GM19193 (cell line): ENCODE measurements around the gene BTK.

ENCODE experiments used
- POLR2A ChIP-seq: IDR thresholded peaks from 4 replicates; pipeline ENCODE4 v1.6.1; 2011; ENCODE audit not compliant: insufficient read depth, insufficient read length; ENCODE audit errors: extremely low read depth

The BTK gene

GRCh38 chrX:101385795-101386541 is at the start of gene BTK:
BTK (minus strand) TSS chrX:101386191; CDS start chrX:101375284, 10,907 bp downstream.
- TF ChIP-seq POLR2A = peak; percentile 75

- TF ChIP-seq POLR2A = no peak
Measured at GRCh38 chrX:101430457-101431078, 44.6 kb upstream of the BTK start.

GRCh38 chrX:101429934-101430333 is 43.9 kb upstream of the BTK start:
- no peak for TF ChIP-seq POLR2A

GRCh38 chrX:101427954-101428353 is 42.0 kb upstream of the BTK start:
- TF ChIP-seq POLR2A = no peak

- TF ChIP-seq POLR2A = no peak
Measured at GRCh38 chrX:101419489-101419888, 33.5 kb upstream of the BTK start.

- peak; percentile 42 for TF ChIP-seq POLR2A
Measured at GRCh38 chrX:101417981-101418841, 32.2 kb upstream of the BTK start.

- TF ChIP-seq POLR2A = no peak
Measured at GRCh38 chrX:101417190-101417589, 31.2 kb upstream of the BTK start.

- no peak for TF ChIP-seq POLR2A
Measured at GRCh38 chrX:101416691-101417090, 30.7 kb upstream of the BTK start.

- no peak for TF ChIP-seq POLR2A
Measured at GRCh38 chrX:101415180-101416145, 29.5 kb upstream of the BTK start.

- TF ChIP-seq POLR2A = no peak
Measured at GRCh38 chrX:101411984-101412383, 26.0 kb upstream of the BTK start.

- no peak for TF ChIP-seq POLR2A
Measured at GRCh38 chrX:101410461-101410860, 24.5 kb upstream of the BTK start.

GRCh38 chrX:101409043-101409442 is 23.1 kb upstream of the BTK start:
- no peak for TF ChIP-seq POLR2A

GRCh38 chrX:101408532-101408841 is 22.5 kb upstream of the BTK start:
- TF ChIP-seq POLR2A = no peak

- peak; percentile 61 for TF ChIP-seq POLR2A
Measured at GRCh38 chrX:101407748-101408531, 21.9 kb upstream of the BTK start, which contains the start of the genes GLA and HNRNPH2. GLA (minus strand) TSS chrX:101407925; CDS start chrX:101407903, 22 bp downstream. HNRNPH2 (plus strand) TSS chrX:101408222; CDS start chrX:101411989, 3,767 bp downstream.
